MM.1S (cell line): Measurements from ENCODE around the gene PTPN13.

Experiments
- DNase-seq: peaks from one replicate; pipeline ENCODE4 v3.0.0-alpha.2; 2015
- H2AFZ ChIP-seq: fragments of 300-600 bp; sonication (generic); 2 replicates; pipeline ENCODE4 v1.6.0; 2016; ENCODE audit warnings: antibody characterized with exemption, low read length
- H3F3A ChIP-seq: fragments of 300-600 bp; sonication (generic); 2 replicates; pipeline ENCODE4 v1.6.1; 2016; ENCODE audit warnings: mild to moderate bottlenecking, antibody characterized with exemption, low read length, moderate library complexity, mixed read lengths; ENCODE audit not compliant: insufficient read depth
- H3K27ac ChIP-seq: fragments of 300-600 bp; sonication (generic); 2 replicates; pipeline ENCODE4 v1.5.1; 2016; ENCODE audit warnings: mild to moderate bottlenecking, low read length
- H3K27me3 ChIP-seq: fragments of 300-600 bp; sonication (generic); replicated peaks from 2 replicates; pipeline ENCODE4 v1.6.0; 2016; ENCODE audit warnings: low read length; ENCODE audit not compliant: insufficient read depth
- H3K36me3 ChIP-seq: fragments of 300-600 bp; sonication (generic); replicated peaks from 2 replicates; pipeline ENCODE4 v1.6.1; 2016; ENCODE audit warnings: mild to moderate bottlenecking, low read length, mixed read lengths; ENCODE audit not compliant: insufficient read depth
- H3K4me1 ChIP-seq: fragments of 300-600 bp; sonication (generic); 2 replicates; pipeline ENCODE4 v1.6.1; 2016; ENCODE audit warnings: low read length, mixed read lengths
- H3K4me2 ChIP-seq: fragments of 300-600 bp; sonication (generic); 2 replicates; pipeline ENCODE4 v1.6.0; 2016; ENCODE audit warnings: low read depth, low read length
- H3K4me3 ChIP-seq: fragments of 300-600 bp; sonication (generic); 2 replicates; pipeline ENCODE4 v1.5.1; 2016; ENCODE audit warnings: low read length, mixed read lengths
- H3K79me2 ChIP-seq: fragments of 300-600 bp; sonication (generic); 2 replicates; pipeline ENCODE4 v1.6.1; 2016; ENCODE audit warnings: mixed run types, low read length, mixed read lengths
- H3K9ac ChIP-seq: fragments of 300-600 bp; sonication (generic); 2 replicates; pipeline ENCODE4 v1.6.1; 2016; ENCODE audit warnings: low read length, mixed read lengths
- H3K9me2 ChIP-seq: fragments of 300-600 bp; sonication (generic); replicated peaks from 2 replicates; pipeline ENCODE4 v1.6.1; 2016; ENCODE audit warnings: mild to moderate bottlenecking, low read length, mixed read lengths; ENCODE audit not compliant: insufficient read depth
- H3K9me3 ChIP-seq: fragments of 300-600 bp; sonication (generic); replicated peaks from 2 replicates; pipeline ENCODE4 v1.6.1; 2016; ENCODE audit warnings: mild to moderate bottlenecking, low read length, mixed read lengths; ENCODE audit not compliant: insufficient read depth
- H4K20me1 ChIP-seq: fragments of 300-600 bp; sonication (generic); 2 replicates; pipeline ENCODE4 v1.6.1; 2016; ENCODE audit warnings: mild to moderate bottlenecking, low read length, moderate library complexity, mixed read lengths; ENCODE audit not compliant: insufficient read depth
- EZH2 ChIP-seq: fragments of 300-600 bp; sonication (generic); optimal IDR thresholded peaks from 2 replicates; pipeline ENCODE3; 2017; ENCODE audit warnings: low read depth, mild to moderate bottlenecking, antibody characterized with exemption, low read length, mixed read lengths
- EZH2phosphoT487 ChIP-seq: fragments of 300-600 bp; sonication (generic); IDR thresholded peaks from 2 replicates; pipeline ENCODE4 v1.6.1; 2018; ENCODE audit warnings: antibody characterized with exemption, low read length
- TF ChIP-seq, protein P1 (sequence below): fragments of 300-600 bp; sonication (generic); IDR thresholded peaks from 2 replicates; pipeline ENCODE4 v1.5.1; 2016; ENCODE audit warnings: antibody characterized with exemption, low read length, mixed read lengths

PTPN13 gene

DNA sequence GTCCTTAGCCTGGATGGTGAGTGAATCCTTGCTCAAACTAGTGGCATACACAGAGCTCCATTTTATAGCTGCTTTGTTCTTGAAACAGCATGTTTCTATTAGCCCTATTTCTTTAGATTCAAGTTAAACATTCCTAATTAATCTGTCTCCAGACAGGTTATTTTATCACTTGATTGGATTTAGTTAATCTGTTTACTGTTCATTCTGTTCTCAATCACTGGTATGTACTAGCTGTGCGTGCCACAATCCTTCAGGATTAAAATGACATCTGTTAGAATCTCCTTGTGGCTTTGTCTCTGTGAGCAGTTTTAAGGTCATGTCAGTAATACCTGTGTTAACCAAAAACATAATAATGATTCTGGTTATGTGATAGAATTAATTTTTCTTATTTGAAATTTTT lies 36.5 kb downstream of the PTPN13 start:
- no peak overlapping the region for H2AFZ ChIP-seq
- no peaks in the 10 kb centered on the region for H3K9me3 ChIP-seq
- no peaks in the 10 kb centered on the region for H3K36me3 ChIP-seq
- no peak for DNase-seq
- no peaks in the 10 kb centered on the region for H3K9me2 ChIP-seq
- peaks cover 11% of the 10 kb centered on the region for H3F3A ChIP-seq
- peaks cover 14% of the 10 kb centered on the region for H3K4me1 ChIP-seq
- no peaks in the 10 kb centered on the region for H3K27me3 ChIP-seq
- no peak overlapping the region for H3K9ac ChIP-seq
- H3K79me2 ChIP-seq = no peaks in the 10 kb centered on the region
- H4K20me1 ChIP-seq = no peaks in the 10 kb centered on the region
- no peak overlapping the region for H3K27ac ChIP-seq
- no peak overlapping the region for H3K4me3 ChIP-seq
- H3K4me2 ChIP-seq = no peak overlapping the region
- TF ChIP-seq, protein P1, sequence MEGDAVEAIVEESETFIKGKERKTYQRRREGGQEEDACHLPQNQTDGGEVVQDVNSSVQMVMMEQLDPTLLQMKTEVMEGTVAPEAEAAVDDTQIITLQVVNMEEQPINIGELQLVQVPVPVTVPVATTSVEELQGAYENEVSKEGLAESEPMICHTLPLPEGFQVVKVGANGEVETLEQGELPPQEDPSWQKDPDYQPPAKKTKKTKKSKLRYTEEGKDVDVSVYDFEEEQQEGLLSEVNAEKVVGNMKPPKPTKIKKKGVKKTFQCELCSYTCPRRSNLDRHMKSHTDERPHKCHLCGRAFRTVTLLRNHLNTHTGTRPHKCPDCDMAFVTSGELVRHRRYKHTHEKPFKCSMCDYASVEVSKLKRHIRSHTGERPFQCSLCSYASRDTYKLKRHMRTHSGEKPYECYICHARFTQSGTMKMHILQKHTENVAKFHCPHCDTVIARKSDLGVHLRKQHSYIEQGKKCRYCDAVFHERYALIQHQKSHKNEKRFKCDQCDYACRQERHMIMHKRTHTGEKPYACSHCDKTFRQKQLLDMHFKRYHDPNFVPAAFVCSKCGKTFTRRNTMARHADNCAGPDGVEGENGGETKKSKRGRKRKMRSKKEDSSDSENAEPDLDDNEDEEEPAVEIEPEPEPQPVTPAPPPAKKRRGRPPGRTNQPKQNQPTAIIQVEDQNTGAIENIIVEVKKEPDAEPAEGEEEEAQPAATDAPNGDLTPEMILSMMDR = no peak
- TF ChIP-seq EZH2 (no peak), EZH2phosphoT487 (no peak)

DNA sequence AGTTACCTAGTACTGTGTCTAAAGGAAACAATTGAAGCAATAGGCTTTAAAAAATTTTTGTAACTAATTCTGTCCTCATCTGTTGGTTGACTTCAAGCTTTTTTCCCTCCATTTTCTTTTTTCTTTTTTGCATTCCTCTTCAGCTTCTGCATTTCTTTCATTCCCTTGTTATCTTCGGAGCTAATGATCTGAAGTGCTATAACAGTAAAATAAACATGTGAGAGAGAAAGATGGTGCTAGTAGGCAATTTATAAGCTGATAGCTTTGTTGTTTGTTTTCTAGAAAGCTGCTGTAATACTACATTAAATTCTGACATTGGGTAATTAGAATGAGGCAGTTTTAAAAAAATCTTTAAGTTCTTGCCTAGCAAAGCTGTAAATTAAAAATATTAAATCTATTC lies 37.1 kb downstream of the PTPN13 start:
- Histone ChIP-seq H3K36me3 (no peaks in the 10 kb centered on the region), H3K27ac (no peak overlapping the region), H3K4me3 (no peak overlapping the region), H3K9me2 (no peaks in the 10 kb centered on the region), H2AFZ (no peak overlapping the region), H4K20me1 (no peaks in the 10 kb centered on the region), H3K4me2 (no peak overlapping the region), H3K4me1 (peaks cover 19% of the 10 kb centered on the region), H3K79me2 (no peaks in the 10 kb centered on the region), H3K9me3 (no peaks in the 10 kb centered on the region), H3K27me3 (no peaks in the 10 kb centered on the region), H3K9ac (no peak overlapping the region), H3F3A (peaks cover 11% of the 10 kb centered on the region)
- DNase-seq = no peak
- TF ChIP-seq EZH2 = no peak
- TF ChIP-seq EZH2phosphoT487 = no peak
- TF ChIP-seq, protein P1 = no peak

DNA sequence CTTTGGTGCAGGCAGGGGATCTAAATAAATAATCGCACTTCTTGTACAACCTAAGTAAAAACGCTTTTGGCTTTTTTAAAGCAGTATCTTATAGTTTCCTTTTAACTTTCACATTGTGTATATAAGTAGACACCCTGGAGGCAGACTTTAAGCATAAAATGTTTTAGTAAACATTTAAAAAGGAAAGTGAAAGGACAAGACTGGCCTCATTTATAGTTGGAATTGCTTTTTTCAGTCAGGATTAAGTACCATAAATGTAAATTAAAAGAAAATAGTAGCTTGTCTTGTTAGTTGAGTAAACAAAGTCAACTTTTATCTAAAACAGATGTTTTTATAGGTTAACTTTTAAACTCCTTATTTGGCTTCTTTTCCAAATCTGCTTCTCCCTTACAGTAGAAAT lies 39.7 kb downstream of the PTPN13 start:
- Histone ChIP-seq H3K4me1 (peaks cover 17% of the 10 kb centered on the region), H3K27me3 (no peaks in the 10 kb centered on the region), H3F3A (peaks cover 8% of the 10 kb centered on the region), H3K27ac (no peak overlapping the region), H3K9ac (no peak overlapping the region), H3K36me3 (no peaks in the 10 kb centered on the region), H3K9me3 (no peaks in the 10 kb centered on the region), H3K4me3 (no peak overlapping the region), H3K79me2 (no peaks in the 10 kb centered on the region), H4K20me1 (no peaks in the 10 kb centered on the region), H3K4me2 (peak overlapping the region; percentile 51; the same call in 1 of the 2 replicates), H2AFZ (no peak overlapping the region), H3K9me2 (no peaks in the 10 kb centered on the region)
- TF ChIP-seq EZH2 = no peak
- TF ChIP-seq, protein P1 = no peak
- TF ChIP-seq EZH2phosphoT487 = no peak
- DNase-seq = no peak
